ENCODE measurements around the gene CADM1. TPM values are rescaled to one million over a fixed set of nuclear protein-coding genes. Genes with fewer than 3 reads are reported as not detected.

The CADM1 gene
- total RNA-seq, 1 experiment from 2014 or later: not detected

DNA sequence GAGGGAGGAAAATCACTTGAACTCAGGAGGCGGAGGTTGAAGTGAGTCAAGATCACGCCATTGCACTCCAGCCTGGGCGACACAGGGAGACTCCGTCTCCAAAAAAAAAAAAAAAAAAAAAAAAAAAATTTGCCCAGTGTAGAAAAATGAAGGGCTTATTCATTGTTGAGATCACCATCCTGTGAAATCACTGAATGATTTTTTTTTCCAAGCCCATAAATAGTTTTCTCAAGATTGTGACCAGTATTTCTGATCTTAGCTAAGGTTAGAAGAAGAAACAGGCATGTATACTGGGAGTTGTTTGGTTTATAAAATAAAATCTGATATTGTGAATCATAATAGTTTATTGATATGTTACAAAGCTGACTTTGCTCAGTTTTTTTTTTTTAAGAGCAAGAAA lies 269.4 kb downstream of the CADM1 start:
- intact Hi-C loops (cut with micrococcal nuclease): no loop called here
- no peak for DNase-seq (ENCODE audit: unreplicated experiment)
- TF ChIP-seq, protein P1, sequence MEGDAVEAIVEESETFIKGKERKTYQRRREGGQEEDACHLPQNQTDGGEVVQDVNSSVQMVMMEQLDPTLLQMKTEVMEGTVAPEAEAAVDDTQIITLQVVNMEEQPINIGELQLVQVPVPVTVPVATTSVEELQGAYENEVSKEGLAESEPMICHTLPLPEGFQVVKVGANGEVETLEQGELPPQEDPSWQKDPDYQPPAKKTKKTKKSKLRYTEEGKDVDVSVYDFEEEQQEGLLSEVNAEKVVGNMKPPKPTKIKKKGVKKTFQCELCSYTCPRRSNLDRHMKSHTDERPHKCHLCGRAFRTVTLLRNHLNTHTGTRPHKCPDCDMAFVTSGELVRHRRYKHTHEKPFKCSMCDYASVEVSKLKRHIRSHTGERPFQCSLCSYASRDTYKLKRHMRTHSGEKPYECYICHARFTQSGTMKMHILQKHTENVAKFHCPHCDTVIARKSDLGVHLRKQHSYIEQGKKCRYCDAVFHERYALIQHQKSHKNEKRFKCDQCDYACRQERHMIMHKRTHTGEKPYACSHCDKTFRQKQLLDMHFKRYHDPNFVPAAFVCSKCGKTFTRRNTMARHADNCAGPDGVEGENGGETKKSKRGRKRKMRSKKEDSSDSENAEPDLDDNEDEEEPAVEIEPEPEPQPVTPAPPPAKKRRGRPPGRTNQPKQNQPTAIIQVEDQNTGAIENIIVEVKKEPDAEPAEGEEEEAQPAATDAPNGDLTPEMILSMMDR (IDR thresholded peaks at IDR 0.05; ENCODE audit: unreplicated experiment): no peak
- POLR2A ChIA-PET: no interaction called here
- BruUV-seq (replicated peaks): no TSS peak
- Mint-ChIP-seq H3K27me3 (ENCODE audit: insufficient read depth, unreplicated experiment) (no peaks in the 10 kb centered on the region), H3K9me3 (ENCODE audit: unreplicated experiment) (no peaks in the 10 kb centered on the region), H3K4me1 (ENCODE audit: insufficient read depth, unreplicated experiment) (no peaks in the 10 kb centered on the region), H3K27ac (ENCODE audit: low read depth, unreplicated experiment) (no peak overlapping the region), H3K4me3 (ENCODE audit: unreplicated experiment) (no peak overlapping the region), H3K36me3 (ENCODE audit: insufficient read depth, unreplicated experiment) (no peaks in the 10 kb centered on the region)
- CTCF ChIA-PET: interaction anchor here (0.6 kb wide), 1 partner anchor 314 kb away, joined by 4 read pairs; no protein-coding TSS in a partner anchor

DNA sequence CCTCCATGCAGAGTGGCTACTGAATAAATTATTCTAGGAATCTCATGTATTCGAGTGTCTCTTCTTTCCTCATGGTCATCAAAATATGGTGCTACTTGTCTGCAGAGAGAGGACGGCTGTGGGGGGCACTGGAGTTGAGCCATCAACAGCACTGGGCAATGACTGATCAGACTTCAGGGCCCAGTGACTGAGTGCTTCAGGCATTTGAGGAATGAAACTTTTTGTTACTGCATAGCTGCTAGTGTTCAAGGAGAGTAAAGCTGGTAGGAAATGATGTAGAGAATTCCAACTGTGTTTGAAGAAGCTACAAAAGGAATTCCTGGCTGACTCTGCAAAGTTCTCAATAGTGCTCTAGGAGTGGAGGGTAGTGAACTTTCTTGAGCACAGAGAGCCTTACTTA lies 277.7 kb downstream of the CADM1 start:
- H3K27me3 Mint-ChIP-seq (ENCODE audit: insufficient read depth, unreplicated experiment): no peaks in the 10 kb centered on the region
- H3K27ac Mint-ChIP-seq (ENCODE audit: low read depth, unreplicated experiment): no peak overlapping the region
- TF ChIP-seq, protein P1 (IDR thresholded peaks at IDR 0.05; ENCODE audit: unreplicated experiment): no peak
- H3K36me3 Mint-ChIP-seq (ENCODE audit: insufficient read depth, unreplicated experiment): no peaks in the 10 kb centered on the region
- intact Hi-C loops (cut with micrococcal nuclease): loop anchor here (10.0 kb wide), 1 partner anchor 932 kb away; the partner anchor contains the start of gene NNMT
- ChIA-PET CTCF (interaction anchor here (0.6 to 2.1 kb wide), 2 partner anchors 10 to 212 kb away, joined by 3 to 8 read pairs; no protein-coding TSS in a partner anchor), POLR2A (no interaction called here)
- no peaks in the 10 kb centered on the region for H3K9me3 Mint-ChIP-seq (ENCODE audit: unreplicated experiment)
- BruUV-seq (replicated peaks): no TSS peak
- peaks cover 26% of the 10 kb centered on the region for H3K4me1 Mint-ChIP-seq (ENCODE audit: insufficient read depth, unreplicated experiment)
- H3K4me3 Mint-ChIP-seq (ENCODE audit: unreplicated experiment): no peak overlapping the region
- peak; percentile 54 for DNase-seq (ENCODE audit: unreplicated experiment)

DNA sequence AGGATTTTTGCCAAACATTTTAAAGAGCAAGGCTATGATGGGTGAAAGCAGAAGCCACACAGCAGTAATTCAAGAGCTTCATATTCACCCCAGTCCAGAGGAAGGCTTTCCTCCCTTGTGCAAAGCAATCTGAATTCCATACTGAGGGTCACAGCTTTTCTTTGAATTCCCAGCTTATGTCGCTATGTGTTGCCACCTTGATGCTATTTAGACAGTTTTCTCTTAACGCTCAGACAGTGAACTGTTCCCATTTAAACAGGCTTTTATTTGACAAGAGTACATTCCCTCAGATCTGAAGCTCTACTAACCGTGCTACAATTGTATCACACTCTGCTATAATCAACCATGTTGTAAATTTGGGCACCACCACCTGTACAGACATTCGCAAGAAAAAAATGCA lies 279.7 kb downstream of the CADM1 start:
- CTCF ChIA-PET: interaction anchor here (0.7 to 1.1 kb wide), 3 partner anchors 10 to 450 kb away, joined by 3 to 4 read pairs (median 3); no protein-coding TSS in a partner anchor
- H3K4me3 Mint-ChIP-seq (ENCODE audit: unreplicated experiment): no peak overlapping the region
- peaks cover 28% of the 10 kb centered on the region for H3K4me1 Mint-ChIP-seq (ENCODE audit: insufficient read depth, unreplicated experiment)
- no TSS peak for BruUV-seq (replicated peaks)
- H3K27me3 Mint-ChIP-seq (ENCODE audit: insufficient read depth, unreplicated experiment): no peaks in the 10 kb centered on the region
- intact Hi-C loops (cut with micrococcal nuclease): loop anchor here (10.0 kb wide), 1 partner anchor 930 kb away; the partner anchor contains the start of gene NNMT
- H3K36me3 Mint-ChIP-seq (ENCODE audit: insufficient read depth, unreplicated experiment): no peaks in the 10 kb centered on the region
- no peak overlapping the region for H3K27ac Mint-ChIP-seq (ENCODE audit: low read depth, unreplicated experiment)
- DNase-seq (ENCODE audit: unreplicated experiment): no peak
- TF ChIP-seq, protein P1 (IDR thresholded peaks at IDR 0.05; ENCODE audit: unreplicated experiment): no peak
- no peaks in the 10 kb centered on the region for H3K9me3 Mint-ChIP-seq (ENCODE audit: unreplicated experiment)
- POLR2A ChIA-PET: interaction anchor here (0.6 kb wide), 2 partner anchors 36 to 1652 kb away, joined by 3 read pairs; no protein-coding TSS in a partner anchor

DNA sequence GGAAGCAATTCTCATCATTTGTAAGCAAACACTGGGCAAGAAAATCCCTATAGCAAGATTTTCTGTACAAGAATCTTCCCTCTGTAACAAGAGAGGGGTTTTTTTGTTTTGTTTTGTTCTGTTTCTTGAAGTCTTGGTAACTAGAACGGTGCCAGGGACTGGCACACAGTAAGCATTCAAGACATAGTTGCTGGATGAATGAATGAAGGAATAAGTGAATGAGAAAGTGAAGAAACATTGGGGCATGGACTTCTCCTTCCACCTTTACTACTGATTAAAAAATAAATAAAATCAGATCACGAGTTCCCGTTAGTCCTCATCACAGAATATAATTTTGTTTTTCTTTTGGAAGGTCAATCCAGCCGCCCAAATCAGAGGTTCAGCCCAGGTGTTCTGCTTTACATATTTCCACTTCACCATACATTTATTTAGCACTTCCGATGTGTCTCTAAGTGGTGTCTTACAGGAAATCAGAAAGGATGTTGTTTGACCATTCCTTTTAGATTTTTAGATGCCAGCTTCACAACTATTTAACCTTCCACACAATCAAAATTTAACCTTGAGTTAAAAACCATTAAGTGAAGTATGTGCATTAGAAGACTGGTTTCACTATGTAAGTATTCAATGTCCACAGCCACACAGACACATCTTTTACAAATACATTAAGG lies 281.2 kb downstream of the CADM1 start:
- Mint-ChIP-seq H3K36me3 (ENCODE audit: insufficient read depth, unreplicated experiment) (no peaks in the 10 kb centered on the region), H3K4me1 (ENCODE audit: insufficient read depth, unreplicated experiment) (peaks cover 28% of the 10 kb centered on the region), H3K9me3 (ENCODE audit: unreplicated experiment) (no peaks in the 10 kb centered on the region)

More for the DNA sequence above, 281.2 kb downstream of the CADM1 start:
- H3K4me3 Mint-ChIP-seq (ENCODE audit: unreplicated experiment): no peak overlapping the region
- intact Hi-C loops (cut with micrococcal nuclease): loop anchor here (10.0 kb wide), 1 partner anchor 928 kb away; the partner anchor contains the start of gene NNMT
- DNase-seq (ENCODE audit: unreplicated experiment): no peak
- H3K27me3 Mint-ChIP-seq (ENCODE audit: insufficient read depth, unreplicated experiment): no peaks in the 10 kb centered on the region
- CTCF ChIA-PET: interaction anchor here (0.7 to 1.2 kb wide), 2 partner anchors 53 to 505 kb away, joined by 3 read pairs; no protein-coding TSS in a partner anchor
- TSS peak; percentile 82 for BruUV-seq (replicated peaks)
- H3K27ac Mint-ChIP-seq (ENCODE audit: low read depth, unreplicated experiment): peak overlapping the region; percentile 85
- POLR2A ChIA-PET: interaction anchor here (0.6 to 1.3 kb wide), 2 partner anchors 16 to 24 kb away, joined by 3 to 4 read pairs; no protein-coding TSS in a partner anchor
- TF ChIP-seq, protein P1 (IDR thresholded peaks at IDR 0.05; ENCODE audit: unreplicated experiment): no peak
